Skin of body (tissue), 2 donors: ENCODE data around the gene CDC16. TPM values are rescaled to one million over a fixed set of nuclear protein-coding genes. Genes with fewer than 3 reads are reported as not detected.
"Not testable (repeated sequence)": the region's sequence is repeated elsewhere in the genome, so short reads cannot be mapped to it uniquely, and the experiment has no call there.

Experiments used
- DNase-seq: peaks from one replicate; lab custom pipeline; 2025; lab: John Stamatoyannopoulos, UW
- total RNA-seq: library from RNA; depleted of rRNA; stranded (reverse); fragments of >200 nt; gene quantifications from one replicate; pipeline ENCODE4 v1.2.3, GENCODE V29; 2014

CDC16 gene
- total RNA-seq, 1 donor from 2014 or later = 71.2 TPM

GRCh38 chr13:114226699-114227323 is 7.9 kb upstream of the CDC16 start:
- DNase-seq = peak; percentile 55

GRCh38 chr13:114227528-114227927 is 7.2 kb upstream of the CDC16 start:
- DNase-seq = no peak

DNA sequence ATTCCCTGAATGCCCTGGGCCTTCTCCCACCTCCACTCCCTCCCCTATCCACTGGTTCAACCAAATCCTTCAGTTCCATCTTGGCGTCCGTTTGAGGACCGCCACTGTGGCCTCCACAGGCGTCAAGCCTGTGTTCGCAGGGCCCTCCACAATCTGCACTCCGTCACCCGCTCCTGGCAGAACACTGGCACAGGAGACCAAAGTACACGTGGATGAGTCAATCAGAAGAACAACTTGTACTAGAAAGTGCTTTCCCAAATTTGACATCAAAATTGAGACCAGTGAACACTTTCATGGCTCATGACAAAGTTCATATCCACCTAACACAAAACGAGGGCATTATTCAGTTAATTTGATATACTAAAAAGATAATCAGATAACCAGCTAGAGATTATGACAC is 6.5 kb upstream of the CDC16 start:
- no peak for DNase-seq

DNA sequence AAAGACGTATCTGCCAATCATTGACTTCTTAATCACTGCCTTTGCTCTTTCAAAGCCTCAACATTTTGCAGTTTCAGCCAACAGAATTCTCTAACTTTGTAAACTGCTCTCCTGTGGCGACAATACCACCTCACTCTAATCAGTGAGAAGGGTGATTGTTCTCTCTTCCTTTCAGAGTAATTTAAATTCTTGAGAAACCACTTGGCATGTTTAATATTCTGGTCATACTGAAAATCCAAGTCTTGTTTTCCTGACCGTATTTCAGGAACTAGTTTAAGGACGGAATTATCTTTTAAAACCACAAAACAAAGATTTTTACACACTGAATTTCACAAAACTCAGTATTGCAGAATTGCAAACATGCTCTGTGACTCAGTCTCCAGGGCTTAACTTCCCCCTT is 5.2 kb upstream of the CDC16 start:
- DNase-seq = no peak

GRCh38 chr13:114230117-114230516 is 4.6 kb upstream of the CDC16 start:
- no peak for DNase-seq

- no peak for DNase-seq
These were observed 4.1 kb upstream of the CDC16 start for GRCh38 chr13:114230575-114230974.

DNA sequence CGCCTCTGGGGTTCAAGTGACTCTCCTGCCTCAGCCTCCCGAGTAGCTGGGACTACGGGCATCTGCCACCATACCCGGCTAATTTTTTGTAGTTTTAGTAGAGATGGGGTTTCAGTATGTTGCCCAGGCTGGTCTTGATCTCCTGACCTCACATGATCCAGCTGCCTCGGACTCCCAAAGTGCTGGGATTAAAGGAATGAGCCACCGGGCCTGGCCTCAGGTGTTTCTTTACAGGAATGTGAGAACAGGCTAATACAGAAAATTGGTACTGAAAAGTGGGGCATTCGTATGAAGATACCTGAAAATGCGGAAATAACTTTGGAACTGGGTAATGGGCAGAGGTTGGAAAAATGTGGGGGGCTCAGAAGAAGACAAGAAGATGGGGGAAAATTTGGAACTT is 2.8 kb upstream of the CDC16 start:
- DNase-seq = no peak

DNA sequence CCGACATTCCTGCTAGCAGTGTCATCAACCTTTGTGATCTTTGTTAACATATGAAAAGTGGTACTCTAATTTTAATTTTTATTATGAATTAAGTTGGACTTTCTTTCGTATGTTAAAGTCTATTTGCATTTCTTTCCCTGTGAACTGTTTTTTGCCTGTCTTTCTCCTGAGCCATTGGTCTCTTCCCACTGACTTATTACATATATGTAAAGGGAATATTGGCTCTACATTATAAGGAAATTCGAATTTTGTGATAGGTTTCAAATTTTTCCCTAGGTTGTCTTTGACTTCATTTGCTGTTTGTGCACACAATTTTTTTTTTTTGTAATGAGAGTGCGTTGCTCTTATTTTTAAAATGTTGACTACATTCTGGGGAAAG is 442 bp upstream of the CDC16 start:
- DNase-seq = no peak

DNA sequence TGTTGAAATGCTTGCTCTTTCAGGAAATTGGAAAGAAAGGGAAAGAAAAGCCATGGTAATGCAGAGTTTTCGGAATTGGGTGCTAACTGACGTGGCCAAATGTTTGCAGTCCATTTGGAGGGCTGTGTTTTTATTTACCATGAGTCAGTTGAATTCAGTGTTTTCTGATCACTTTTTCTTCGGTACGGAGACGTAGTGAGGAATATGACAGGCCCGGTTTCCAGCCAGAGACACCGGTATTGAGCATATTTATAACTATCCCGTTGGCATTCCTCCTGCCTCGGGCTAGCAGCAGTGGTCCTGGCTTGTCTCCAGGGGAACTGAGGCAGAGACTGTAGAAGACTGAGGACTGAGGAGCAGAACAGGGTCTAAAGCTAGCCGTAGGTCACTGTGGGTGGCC is 1.0 kb downstream of the CDC16 start:
- DNase-seq = no peak

DNA sequence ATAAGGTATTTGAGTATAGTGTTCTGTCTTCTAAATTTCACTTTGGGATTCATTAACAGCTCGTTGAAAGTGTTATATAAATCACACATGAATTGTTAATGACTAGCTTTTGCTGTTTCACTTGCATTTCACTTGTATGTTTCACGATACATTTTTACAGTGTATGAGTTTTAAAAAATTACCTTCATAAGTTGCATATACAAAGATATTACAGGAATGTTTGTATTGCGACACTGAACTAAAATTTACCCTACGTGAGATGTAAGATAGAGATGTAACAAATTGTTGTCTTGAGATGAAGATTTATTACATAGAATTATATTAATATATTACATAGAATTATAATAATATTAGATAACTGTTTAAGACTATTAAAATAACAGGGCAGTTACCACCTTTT is 1.5 kb downstream of the CDC16 start:
- DNase-seq = no peak

DNA sequence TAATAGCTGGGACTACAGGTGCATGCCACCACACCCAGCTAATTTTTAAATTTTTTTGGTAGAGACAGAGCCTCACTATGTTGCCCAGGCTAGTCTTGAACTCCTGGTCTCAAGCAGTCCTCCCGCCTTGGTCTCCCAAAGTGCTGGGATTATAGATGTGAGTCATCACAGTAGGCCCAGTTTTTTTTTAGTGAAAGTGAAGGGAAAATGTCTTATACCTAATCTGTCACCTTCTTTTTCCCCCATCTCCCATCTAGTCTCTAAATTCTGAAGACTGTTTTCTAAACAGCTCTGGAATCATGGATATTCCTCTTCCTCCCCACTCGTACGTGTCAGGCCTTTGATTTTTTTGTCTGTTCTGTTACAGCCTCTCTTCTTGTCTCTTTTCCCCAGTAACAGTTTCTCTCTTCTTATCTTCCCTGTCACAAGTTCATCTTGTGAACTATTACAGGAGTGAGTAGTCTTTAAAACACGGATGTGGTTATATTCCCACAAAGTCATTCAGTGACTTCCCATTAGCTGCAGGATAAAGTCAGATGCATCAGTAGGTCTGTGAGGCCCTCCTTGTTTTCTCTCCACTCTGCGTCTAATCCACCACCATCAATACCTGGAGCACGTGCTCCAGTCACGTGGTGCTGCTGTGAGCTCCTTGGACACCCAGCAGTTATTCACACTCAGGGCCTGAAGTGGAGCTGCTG is 2.9 kb downstream of the CDC16 start:
- DNase-seq = no peak

GRCh38 chr13:114241918-114242317 is 7.2 kb downstream of the CDC16 start:
- DNase-seq = no peak

- no peak for DNase-seq
These were observed 9.3 kb downstream of the CDC16 start for GRCh38 chr13:114243971-114244370.

DNA sequence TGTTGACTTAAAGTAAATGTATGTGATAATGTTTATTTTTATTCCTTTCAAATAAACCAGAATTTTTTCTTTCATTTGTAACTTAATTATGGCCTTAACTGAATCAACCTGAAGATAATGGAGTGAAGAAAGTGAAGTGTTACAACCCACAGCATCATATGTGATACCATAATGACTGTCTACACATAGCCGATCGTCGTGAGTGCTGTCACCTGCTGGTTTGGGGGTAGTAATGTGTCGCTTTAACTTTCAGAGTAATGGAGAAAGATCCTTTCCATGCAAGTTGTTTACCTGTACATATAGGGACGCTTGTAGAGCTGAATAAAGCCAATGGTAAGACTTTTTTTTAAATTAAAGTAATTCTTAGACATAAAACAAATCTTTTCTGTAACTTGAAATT is 9.9 kb downstream of the CDC16 start:
- DNase-seq = no peak

- no peak for DNase-seq
These were observed 13.3 kb downstream of the CDC16 start for GRCh38 chr13:114248011-114248410.

GRCh38 chr13:114249077-114249476 is 14.4 kb downstream of the CDC16 start:
- DNase-seq = no peak

- not testable (repeated sequence) for DNase-seq
These were observed 17.1 kb downstream of the CDC16 start for GRCh38 chr13:114251639-114252440.

DNA sequence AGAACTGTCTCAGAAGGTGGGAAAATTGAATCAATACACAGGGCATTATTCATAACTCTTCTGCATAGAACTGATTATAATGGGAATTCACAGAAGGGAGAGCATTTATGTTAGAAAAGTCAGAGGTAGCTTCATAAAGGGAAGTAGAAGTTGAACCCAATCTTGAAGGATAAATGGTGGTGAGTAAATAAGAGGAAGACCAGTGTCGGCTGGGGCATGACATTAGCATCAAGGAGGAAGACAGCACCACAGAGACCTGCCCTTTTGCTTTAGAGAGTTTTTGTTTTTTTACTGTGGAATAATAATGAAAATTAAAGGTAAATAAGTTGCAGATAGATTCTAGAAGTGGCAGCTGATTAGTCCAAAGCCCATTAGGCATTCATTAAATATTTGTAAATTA is 21.9 kb downstream of the CDC16 start:
- DNase-seq = no peak

- no peak for DNase-seq
These were observed 22.3 kb downstream of the CDC16 start for GRCh38 chr13:114257014-114257413.

DNA sequence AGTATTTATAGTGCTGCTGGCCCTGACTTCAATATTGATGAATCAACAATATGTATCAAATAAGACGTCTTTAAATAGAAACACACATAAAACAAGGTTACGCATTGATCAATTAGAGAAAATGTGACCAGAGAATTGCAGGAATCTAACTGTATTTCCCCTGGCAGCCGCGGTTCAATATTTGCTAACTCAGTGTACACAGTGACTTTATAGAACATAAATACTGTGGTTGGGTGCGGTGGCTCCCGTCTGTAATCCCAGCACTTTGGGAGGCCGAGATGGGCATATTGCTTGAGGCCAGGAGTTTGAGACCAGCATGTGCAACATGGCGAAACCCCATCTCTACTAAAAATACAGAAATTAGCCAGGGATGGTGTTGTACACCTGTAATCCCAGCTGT is 23.9 kb downstream of the CDC16 start:
- no peak for DNase-seq

- DNase-seq = no peak
These were observed 24.7 kb downstream of the CDC16 start for GRCh38 chr13:114259374-114259773.

DNA sequence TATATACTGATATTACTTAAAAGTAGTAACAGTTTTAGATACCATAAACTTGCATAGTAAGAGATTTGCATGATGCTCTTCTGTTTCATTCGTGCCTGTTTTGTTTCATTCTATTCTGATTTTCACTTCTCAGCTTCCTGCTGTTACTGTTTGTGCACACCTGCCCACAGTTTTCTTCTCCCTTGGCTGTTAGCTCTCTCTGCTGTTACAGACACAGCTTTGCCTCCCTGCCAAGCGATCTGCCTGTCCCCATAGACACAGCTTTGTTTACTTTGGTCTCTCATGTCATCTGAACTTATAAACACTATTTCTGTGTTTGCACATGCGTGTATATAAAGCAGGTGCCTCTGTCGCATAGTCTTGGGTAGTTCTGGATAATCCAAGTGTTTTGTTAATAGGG is 25.3 kb downstream of the CDC16 start:
- no peak for DNase-seq

GRCh38 chr13:114260814-114261213 is 26.1 kb downstream of the CDC16 start:
- DNase-seq = no peak
